PFSK-1 (cell line): ENCODE data around the gene NPPB.

Experiments used
- FOXP2 ChIP-seq: optimal IDR thresholded peaks from 2 replicates; pipeline ENCODE3; 2011; ENCODE audit warnings: borderline replicate concordance, control low read depth, inconsistent platforms; ENCODE audit not compliant: insufficient read depth; ENCODE audit errors: extremely low read length, extremely low read depth
- POLR2AphosphoS5 ChIP-seq: IDR thresholded peaks from 2 replicates; pipeline ENCODE4 v1.6.1; 2012; ENCODE audit warnings: low read depth, mild to moderate bottlenecking, control low read depth, low read length, moderate library complexity
- REST ChIP-seq, 2 experiments: IDR thresholded peaks; 2 replicates each; pipeline versions ENCODE4 v1.6.1 to v1.8.0; 2011 to 2012; ENCODE audit warnings: low read depth in 2 of 2, low read length in 2 of 2, control low read depth in 1 of 2, inconsistent platforms in 1 of 2, mild to moderate bottlenecking in 1 of 2, moderate library complexity in 1 of 2; ENCODE audit not compliant: insufficient read depth in 1 of 2
- SIN3A ChIP-seq: IDR thresholded peaks from 2 replicates; pipeline ENCODE4 v1.6.1; 2012; ENCODE audit warnings: mild to moderate bottlenecking, low read length, moderate library complexity, borderline replicate concordance; ENCODE audit not compliant: insufficient read depth
- TAF1 ChIP-seq: IDR thresholded peaks from 2 replicates; pipeline ENCODE4 v1.6.1; 2012; ENCODE audit warnings: low read length, control low read depth, borderline replicate concordance; ENCODE audit not compliant: insufficient read depth

Gene NPPB

GRCh38 chr1:11828511-11828910 lies 30.2 kb downstream of the NPPB start:
- TF ChIP-seq FOXP2 (no peak), TAF1 (no peak), SIN3A (no peak), REST (IDR thresholded peaks at IDR 0.05; ENCODE audit: insufficient read depth in 1 of 2, low read depth in 2 of 2, low read length in 2 of 2) (no peak), POLR2AphosphoS5 (no peak)

GRCh38 chr1:11826946-11827345 lies 31.8 kb downstream of the NPPB start:
- TF ChIP-seq SIN3A: no peak
- no peak for TF ChIP-seq TAF1
- no peak for TF ChIP-seq REST (IDR thresholded peaks at IDR 0.05; ENCODE audit: insufficient read depth in 1 of 2, low read depth in 2 of 2, low read length in 2 of 2)
- no peak for TF ChIP-seq POLR2AphosphoS5
- TF ChIP-seq FOXP2: no peak

GRCh38 chr1:11825131-11825530 lies 33.6 kb downstream of the NPPB start:
- no peak for TF ChIP-seq FOXP2
- TF ChIP-seq TAF1: no peak
- TF ChIP-seq REST (IDR thresholded peaks at IDR 0.05; ENCODE audit: insufficient read depth in 1 of 2, low read depth in 2 of 2, low read length in 2 of 2): no peak
- TF ChIP-seq SIN3A: no peak
- no peak for TF ChIP-seq POLR2AphosphoS5

GRCh38 chr1:11823366-11824137 lies 35.2 kb downstream of the NPPB start:
- no peak for TF ChIP-seq REST (IDR thresholded peaks at IDR 0.05; ENCODE audit: insufficient read depth in 1 of 2, low read depth in 2 of 2, low read length in 2 of 2)
- no peak for TF ChIP-seq SIN3A
- no peak for TF ChIP-seq POLR2AphosphoS5
- TF ChIP-seq FOXP2: no peak
- TF ChIP-seq TAF1: no peak

GRCh38 chr1:11822091-11822490 lies 36.7 kb downstream of the NPPB start:
- TF ChIP-seq FOXP2 (no peak), TAF1 (no peak), SIN3A (no peak), POLR2AphosphoS5 (no peak), REST (IDR thresholded peaks at IDR 0.05; ENCODE audit: insufficient read depth in 1 of 2, low read depth in 2 of 2, low read length in 2 of 2) (no peak)
